H1 (cell line): ENCODE measurements around the gene ARHGAP35. TPM values are rescaled to one million over a fixed set of nuclear protein-coding genes. Genes with fewer than 3 reads are reported as not detected.

ENCODE experiments used
- CTCF ChIA-PET: fragments of 300-600 bp; sonication (Branson Sonifier 250); formaldehyde crosslinking; loops from one replicate; lab custom pipeline; 2021; ENCODE audit not compliant: partially characterized antibody; lab: Charles Lee
- POLR2A ChIA-PET: fragments of 300-600 bp; sonication (Branson Sonifier 250); formaldehyde crosslinking; loops from one replicate; lab custom pipeline; 2021; ENCODE audit warnings: inconsistent platforms; ENCODE audit not compliant: partially characterized antibody; lab: Charles Lee
- DNase-seq, 2 experiments: peaks; one replicate each; pipeline versions ENCODE4 v3.0.0 to v3.0.0-alpha.2; 2010 to 2022; ENCODE audit warnings: low spot score in 2 of 2, low read depth in 1 of 2, mixed read lengths in 1 of 2
- FAIRE-seq: peaks from 2 replicates; lab custom pipeline; 2011; peaks lifted over from hg19 to GRCh38; lab: Jason Lieb, UNC
- H2AFZ ChIP-seq: 2 replicates; pipeline ENCODE4 v1.8.1; 2012; ENCODE audit warnings: low read length, inconsistent platforms
- H2AK5ac ChIP-seq: 2 replicates; pipeline ENCODE4 v1.6.1; 2013; ENCODE audit warnings: low read depth, low read length
- H2BK120ac ChIP-seq: replicated peaks from 2 replicates; pipeline ENCODE3; 2013; ENCODE audit warnings: low read depth, low read length, inconsistent platforms
- H2BK12ac ChIP-seq: 2 replicates; pipeline ENCODE4 v1.6.1; 2013; ENCODE audit warnings: low read depth, low read length
- H2BK15ac ChIP-seq: 2 replicates; pipeline ENCODE4 v1.6.1; 2013; ENCODE audit warnings: low read length
- H2BK20ac ChIP-seq: 2 replicates; pipeline ENCODE4 v1.6.1; 2013; ENCODE audit warnings: low read length
- H2BK5ac ChIP-seq: 2 replicates; pipeline ENCODE4 v1.6.1; 2013; ENCODE audit warnings: low read depth, low read length
- H3K14ac ChIP-seq: 2 replicates; pipeline ENCODE4 v1.6.1; 2013; ENCODE audit warnings: inconsistent platforms; ENCODE audit not compliant: insufficient read length
- H3K18ac ChIP-seq: 2 replicates; pipeline ENCODE4 v1.6.1; 2013; ENCODE audit warnings: low read length; ENCODE audit errors: extremely low read depth
- H3K23ac ChIP-seq: 2 replicates; pipeline ENCODE4 v1.6.1; 2013; ENCODE audit warnings: inconsistent platforms; ENCODE audit not compliant: insufficient read length
- H3K23me2 ChIP-seq: 2 replicates; pipeline ENCODE4 v1.6.1; 2013; ENCODE audit warnings: low read depth, low read length
- H3K27ac ChIP-seq: 2 replicates; pipeline ENCODE4 v1.6.1; 2011; ENCODE audit warnings: low read depth, low read length, inconsistent platforms
- H3K27me3 ChIP-seq, 4 experiments: replicated peaks in 1 of 4; 1 replicate in 1 of 4; 2 replicates in 3 of 4; pipeline versions ENCODE4 v1.6.1 to v1.8.1; 2011 to 2013; ENCODE audit warnings: low read length in 3 of 4, mild to moderate bottlenecking in 3 of 4, inconsistent platforms in 2 of 4, mixed read lengths in 2 of 4, moderate library complexity in 1 of 4; ENCODE audit not compliant: control insufficient read depth in 3 of 4, insufficient read depth in 3 of 4; ENCODE audit errors: extremely low read depth in 1 of 4
- H3K36me3 ChIP-seq, 4 experiments: 2 replicates each; pipeline versions ENCODE4 v1.6.1 to v1.8.1; 2011 to 2013; ENCODE audit warnings: mild to moderate bottlenecking in 4 of 4, low read length in 3 of 4, moderate library complexity in 2 of 4, control low read depth in 1 of 4, inconsistent platforms in 1 of 4; ENCODE audit not compliant: insufficient read depth in 4 of 4, control insufficient read depth in 2 of 4
- H3K4ac ChIP-seq: replicated peaks from 2 replicates; pipeline ENCODE3; 2013; ENCODE audit warnings: low read length, low read depth, mixed read lengths, inconsistent platforms; ENCODE audit not compliant: insufficient read length
- H3K4me1 ChIP-seq, 4 experiments: replicated peaks in 1 of 4; 1 replicate in 1 of 4; 2 replicates in 3 of 4; pipeline versions ENCODE4 v1.6.1 to v1.8.1; 2011 to 2013; ENCODE audit warnings: low read length in 3 of 4, inconsistent platforms in 2 of 4, mixed read lengths in 1 of 4; ENCODE audit not compliant: insufficient read depth in 4 of 4, control insufficient read depth in 3 of 4
- H3K4me2 ChIP-seq, 2 experiments: 2 replicates each; pipeline versions ENCODE4 v1.6.1 to v1.8.1; 2011 to 2013; ENCODE audit warnings: low read depth in 2 of 2, low read length in 2 of 2, control low read depth in 1 of 2, inconsistent platforms in 1 of 2, mild to moderate bottlenecking in 1 of 2; ENCODE audit not compliant: insufficient read depth in 1 of 2
- H3K4me3 ChIP-seq, 4 experiments: fragments of 200-600, 300-600 bp in 1 of 4; sonication (generic), shearing (Covaris generic), sonication (Bioruptor Twin) in 1 of 4; 2 replicates each; pipeline versions ENCODE4 v1.5.1 to v1.8.1; 2011 to 2016; ENCODE audit warnings: low read length in 4 of 4, low read depth in 3 of 4, control low read depth in 2 of 4, inconsistent platforms in 2 of 4, mild to moderate bottlenecking in 2 of 4, mixed read lengths in 1 of 4, moderate library complexity in 1 of 4; ENCODE audit not compliant: insufficient read depth in 2 of 4; ENCODE audit errors: extremely low read depth in 1 of 4
- H3K56ac ChIP-seq: replicated peaks from 2 replicates; pipeline ENCODE3; 2013; ENCODE audit warnings: low read depth, mild to moderate bottlenecking, mixed read lengths, low read length, inconsistent platforms; ENCODE audit not compliant: insufficient read length
- H3K79me1 ChIP-seq: 2 replicates; pipeline ENCODE4 v1.6.1; 2013; ENCODE audit warnings: low read depth, low read length, control low read depth
- H3K79me2 ChIP-seq, 2 experiments: 2 replicates each; pipeline versions ENCODE4 v1.6.1 to v1.8.1; 2012 to 2013; ENCODE audit warnings: low read length in 2 of 2, mild to moderate bottlenecking in 2 of 2, inconsistent platforms in 1 of 2; ENCODE audit not compliant: insufficient read depth in 2 of 2, control insufficient read depth in 1 of 2
- H3K9ac ChIP-seq, 4 experiments: replicated peaks in 1 of 4; 1 replicate in 1 of 4; 2 replicates in 3 of 4; pipeline versions ENCODE4 v1.6.1 to v1.8.1; 2011 to 2013; ENCODE audit warnings: low read depth in 3 of 4, low read length in 3 of 4, control low read depth in 2 of 4, mild to moderate bottlenecking in 2 of 4, moderate library complexity in 2 of 4, inconsistent platforms in 1 of 4; ENCODE audit errors: extremely low read depth in 1 of 4
- H3K9me3 ChIP-seq, 2 experiments: 2 replicates each; pipeline versions ENCODE4 v1.6.1 to v1.8.1; 2012 to 2013; ENCODE audit warnings: mild to moderate bottlenecking in 2 of 2, moderate library complexity in 2 of 2, control low read depth in 1 of 2, inconsistent platforms in 1 of 2, low read depth in 1 of 2, low read length in 1 of 2, mixed read lengths in 1 of 2; ENCODE audit not compliant: insufficient read depth in 2 of 2
- H4K20me1 ChIP-seq, 2 experiments: replicated peaks in 1 of 2; 2 replicates each; pipeline versions ENCODE3 to v1.8.1; 2011 to 2013; ENCODE audit warnings: inconsistent platforms in 2 of 2, low read length in 2 of 2, mild to moderate bottlenecking in 1 of 2; ENCODE audit not compliant: insufficient read depth in 2 of 2, control insufficient read depth in 1 of 2
- H4K5ac ChIP-seq: 2 replicates; pipeline ENCODE4 v1.6.1; 2013; ENCODE audit warnings: low read length, low read depth, mixed read lengths, inconsistent platforms; ENCODE audit not compliant: insufficient read length
- H4K8ac ChIP-seq: 2 replicates; pipeline ENCODE4 v1.8.0; 2013; ENCODE audit warnings: mild to moderate bottlenecking, moderate library complexity, low read length, inconsistent platforms; ENCODE audit not compliant: insufficient read depth; ENCODE audit errors: extremely low read depth
- H4K91ac ChIP-seq: replicated peaks from 2 replicates; pipeline ENCODE3; 2013; ENCODE audit warnings: low read length, mixed read lengths, inconsistent platforms; ENCODE audit not compliant: insufficient read length
- GABPA ChIP-seq: IDR thresholded peaks from 2 replicates; pipeline ENCODE4 v1.6.1; 2011; ENCODE audit warnings: mild to moderate bottlenecking, low read length, moderate library complexity, borderline replicate concordance; ENCODE audit not compliant: insufficient read depth
- PHF8 ChIP-seq: fragments of 200-600 bp; sonication (generic); conservative IDR thresholded peaks from 2 replicates; pipeline ENCODE4 v1.7.1; 2012; ENCODE audit warnings: low read depth, mild to moderate bottlenecking, inconsistent platforms, low read length, moderate library complexity
- RNF2 ChIP-seq: fragments of 200-900, 300-1000 bp; sonication (generic); IDR thresholded peaks from 2 replicates; pipeline ENCODE4 v1.7.1; 2016; ENCODE audit warnings: borderline replicate concordance, low read depth, mild to moderate bottlenecking, antibody characterized with exemption, low read length; ENCODE audit not compliant: poor library complexity, severe bottlenecking; ENCODE audit errors: missing control alignments
- YY1 ChIP-seq: IDR thresholded peaks from 2 replicates; pipeline ENCODE4 v1.6.1; 2011; ENCODE audit warnings: low read depth, mild to moderate bottlenecking, low read length
- polyA plus RNA-seq, 7 experiments: library from polyadenylated mRNA; depleted of rRNA in 3 of 7; stranded (reverse) in 5 of 7; unstranded in 2 of 7; fragments of >200 nt in 5 of 7; fragments of 200-250 nt in 2 of 7; gene quantifications; 1 replicate in 5 of 7; 2 replicates in 1 of 7; 4 replicates in 1 of 7; pipeline versions ENCODE4 v1.2.1 to v1.2.3, GENCODE V29; 2011 to 2013; ENCODE audit warnings: missing spikeins in 2 of 7, mixed read lengths in 2 of 7
- total RNA-seq: library from RNA; stranded (reverse); fragmentation: NEBNext Ultra II Directional; extraction: Animal tissue kit (Norgen Biotek cat#: 25700); gene quantifications from 2 replicates; pipeline ENCODE4 v1.2.1, GENCODE V29; 2021

The ARHGAP35 gene
- total and polyA plus RNA-seq, 2 of the 8 experiments (the other 6 are each of a cell fraction or from before 2014, with no cell fraction given) = 29.7 to 64.5 TPM

- peaks cover 4 to 88% of the 10 kb centered on the region in 2 experiments for H3K79me2 ChIP-seq
- H3K9ac ChIP-seq = no peak overlapping the region
- H2BK20ac ChIP-seq = no peak overlapping the region
- H3K4me1 ChIP-seq = peaks cover 0 to 9% (median 5%) of the 10 kb centered on the region in 4 experiments; a peak in 4 of 7 replicates
- H2AFZ ChIP-seq = no peak overlapping the region
- FAIRE-seq (no peak), DNase-seq (no peak)
- H4K8ac ChIP-seq = no peak overlapping the region
- no peak overlapping the region for H2AK5ac ChIP-seq
- no peak overlapping the region for H3K4me2 ChIP-seq
- no peak overlapping the region for H4K5ac ChIP-seq
- H2BK5ac ChIP-seq = no peak overlapping the region
- H4K20me1 ChIP-seq = peaks cover 11 to 19% of the 10 kb centered on the region in 2 experiments
- peaks cover 16% of the 10 kb centered on the region for H3K79me1 ChIP-seq
- H3K9me3 ChIP-seq = no peaks in the 10 kb centered on the region
- no peak overlapping the region for H3K23ac ChIP-seq
- TF ChIP-seq YY1 (no peak), PHF8 (no peak), RNF2 (no peak), GABPA (no peak)
- ChIA-PET CTCF (interaction anchor here (0.8 to 2.4 kb wide), 2 partner anchors 89 to 135 kb away, joined by 3 to 5 read pairs; no protein-coding TSS in a partner anchor), POLR2A (interaction anchor here (0.7 to 1.3 kb wide), 5 partner anchors 12 to 51 kb away, joined by 3 to 5 read pairs (median 3); no protein-coding TSS in a partner anchor)
- no peak overlapping the region for H3K14ac ChIP-seq
- H3K56ac ChIP-seq = no peak overlapping the region
- H3K36me3 ChIP-seq = no peaks in the 10 kb centered on the region
- H3K4me3 ChIP-seq = no peak overlapping the region
- H2BK15ac ChIP-seq = no peak overlapping the region
- no peak overlapping the region for H4K91ac ChIP-seq
- no peak overlapping the region for H2BK120ac ChIP-seq
- H3K4ac ChIP-seq = no peak overlapping the region
- H3K18ac ChIP-seq = no peak overlapping the region
- H2BK12ac ChIP-seq = no peak overlapping the region
- no peak overlapping the region for H3K27ac ChIP-seq
- H3K23me2 ChIP-seq = no peaks in the 10 kb centered on the region
- H3K27me3 ChIP-seq = no peaks in the 10 kb centered on the region
Observed at GRCh38 chr19:46901701-46902401, 41.1 kb downstream of the ARHGAP35 start.
